GM12878 (cell line): ENCODE data around the gene ZYX.

ENCODE experiments used
- ASH2L ChIP-seq: fragments of 300-600, 200-600 bp; sonication (generic); IDR thresholded peaks from 2 replicates; pipeline ENCODE4 v1.6.1; 2017; ENCODE audit warnings: low read depth, mild to moderate bottlenecking, borderline replicate concordance
- PKNOX1 ChIP-seq: fragments of 450-650 bp; IDR thresholded peaks from 2 replicates; pipeline ENCODE4 v1.6.1; 2016; ENCODE audit warnings: mild to moderate bottlenecking
- SRF ChIP-seq, 2 experiments: IDR thresholded peaks; 2 replicates each; pipeline ENCODE4 v1.6.1; 2011; ENCODE audit warnings: low read depth in 2 of 2, low read length in 2 of 2, mild to moderate bottlenecking in 1 of 2, moderate library complexity in 1 of 2
- ZBED1 ChIP-seq: IDR thresholded peaks from 2 replicates; pipeline ENCODE4 v1.6.1; 2016; ENCODE audit warnings: borderline replicate concordance

GRCh38 chr7:143363016-143363937 is 17.9 kb upstream of the ZYX start:
- TF ChIP-seq PKNOX1: no peak
- TF ChIP-seq ZBED1: no peak
- no peak for TF ChIP-seq SRF (IDR thresholded peaks at IDR 0.05; ENCODE audit: low read depth in 2 of 2, low read length in 2 of 2)
- TF ChIP-seq ASH2L: no peak
